ENCODE measurements around the gene ATG5. TPM values are rescaled to one million over a fixed set of nuclear protein-coding genes. Genes with fewer than 3 reads are reported as not detected.

Gene ATG5
- polyA plus RNA-seq, 10 donors = 22.2 to 32.1 (median 25.8) TPM

DNA sequence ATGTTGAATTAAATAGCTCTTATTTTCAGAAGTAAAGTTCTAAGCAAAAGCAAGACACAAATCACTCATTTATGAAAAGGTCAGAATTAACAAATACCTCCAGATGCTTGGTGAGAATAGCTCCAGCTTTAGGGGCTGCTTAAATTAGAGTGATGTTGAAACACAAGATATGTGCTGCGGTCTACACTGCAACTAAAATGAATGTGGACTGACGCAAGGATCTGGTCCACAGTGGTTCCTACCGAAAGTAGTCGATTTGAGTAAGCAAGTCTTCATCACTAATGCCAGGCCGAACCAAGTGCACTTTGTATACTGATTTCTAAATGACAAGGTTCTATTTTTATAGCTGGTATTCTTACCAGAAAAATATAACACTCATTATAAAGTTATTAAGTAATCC lies 143.1 kb downstream of the ATG5 start:
- no peak for DNase-seq

DNA sequence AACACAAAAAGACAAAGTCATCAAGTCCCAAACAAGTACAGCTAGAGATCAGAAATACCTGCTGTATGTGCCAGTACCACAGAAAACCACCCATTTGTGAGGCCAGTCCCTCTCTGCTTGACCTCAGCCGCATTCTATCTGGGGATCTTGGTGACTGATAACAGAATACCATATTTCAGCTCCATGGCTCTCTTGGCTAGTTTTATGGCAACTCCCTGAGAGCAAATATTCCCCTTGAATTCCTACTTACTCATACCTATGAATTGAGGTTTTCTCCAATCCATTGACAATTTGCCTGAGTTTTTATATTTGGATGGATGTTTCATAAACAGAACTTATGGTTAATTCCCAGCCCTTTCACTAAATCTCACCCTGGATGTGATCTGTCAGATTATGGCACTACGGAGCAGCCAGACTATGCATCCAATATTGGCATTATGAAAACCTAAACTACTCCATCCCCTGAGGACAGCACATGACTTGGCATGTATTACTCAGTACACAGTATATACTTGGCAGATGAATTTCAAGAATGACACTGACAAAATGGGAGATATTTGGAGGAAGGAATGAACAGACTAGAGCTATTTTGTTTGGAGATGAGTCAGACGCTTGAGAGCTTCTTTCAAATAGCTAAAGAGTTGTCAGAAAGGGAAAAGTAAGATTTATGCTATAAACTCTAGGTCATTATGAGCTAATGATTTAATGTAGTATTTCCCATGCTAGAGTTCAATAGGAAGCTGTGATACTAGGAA lies 143.7 kb downstream of the ATG5 start:
- DNase-seq = peak in 2 of 3 donors; percentile 9 to 87

DNA sequence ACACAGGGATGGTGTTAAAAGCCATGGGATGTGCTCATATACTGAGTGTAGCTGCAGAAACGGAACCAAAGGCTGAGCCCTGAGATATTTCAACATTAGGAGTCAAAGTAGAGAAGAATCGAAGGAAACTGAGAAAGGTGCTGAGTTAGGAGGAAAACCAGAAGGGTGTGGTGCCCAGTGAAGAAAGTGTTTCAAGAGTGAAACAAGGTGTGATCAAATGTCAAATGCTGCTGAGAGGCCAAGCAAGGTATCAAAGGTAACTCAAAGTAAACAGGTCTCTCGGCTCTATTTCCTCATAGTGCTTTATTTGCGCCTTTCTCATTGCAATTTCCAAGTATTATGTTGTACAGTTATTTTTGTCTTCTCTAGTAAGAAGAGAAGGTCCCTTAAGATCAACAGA lies 145.4 kb downstream of the ATG5 start:
- DNase-seq = no peak

DNA sequence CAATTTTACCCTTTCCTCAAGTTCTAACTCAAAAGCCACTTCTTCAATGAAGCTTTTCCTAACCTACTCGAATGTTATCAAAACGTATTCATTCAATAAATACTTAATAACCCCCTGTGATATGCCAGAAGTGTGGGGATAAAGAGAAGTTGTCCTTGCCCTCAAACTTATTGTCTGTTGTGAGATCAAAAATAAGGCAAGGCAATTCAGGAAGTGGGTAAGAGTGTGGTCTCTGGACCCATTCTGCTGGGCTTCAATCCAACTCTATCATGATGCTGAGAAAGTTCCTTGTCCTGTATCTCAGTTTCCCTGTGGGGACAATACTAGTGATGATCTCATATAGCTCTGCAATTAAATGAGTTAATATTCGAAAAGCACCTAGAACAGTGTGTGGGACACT lies 146.7 kb downstream of the ATG5 start:
- no peak for DNase-seq

DNA sequence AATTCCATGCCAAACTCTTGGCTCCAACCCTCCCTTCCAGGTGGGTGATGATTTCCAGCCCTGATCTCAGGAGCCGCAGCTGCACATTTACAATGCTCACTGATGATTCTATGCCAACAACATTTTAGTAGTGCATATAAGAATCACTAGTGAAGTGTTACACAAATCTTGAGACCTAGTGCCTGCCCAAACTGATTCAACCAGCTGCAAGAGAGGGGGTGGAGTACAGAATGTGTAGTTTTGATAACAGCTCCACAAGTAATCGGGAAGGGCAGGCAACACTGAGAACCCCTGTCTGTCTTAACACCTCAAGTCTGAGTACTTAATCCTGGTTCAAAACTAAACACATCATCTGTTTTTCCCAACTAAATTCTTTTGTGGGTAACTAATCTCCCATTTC lies 147.8 kb downstream of the ATG5 start:
- no peak for DNase-seq

DNA sequence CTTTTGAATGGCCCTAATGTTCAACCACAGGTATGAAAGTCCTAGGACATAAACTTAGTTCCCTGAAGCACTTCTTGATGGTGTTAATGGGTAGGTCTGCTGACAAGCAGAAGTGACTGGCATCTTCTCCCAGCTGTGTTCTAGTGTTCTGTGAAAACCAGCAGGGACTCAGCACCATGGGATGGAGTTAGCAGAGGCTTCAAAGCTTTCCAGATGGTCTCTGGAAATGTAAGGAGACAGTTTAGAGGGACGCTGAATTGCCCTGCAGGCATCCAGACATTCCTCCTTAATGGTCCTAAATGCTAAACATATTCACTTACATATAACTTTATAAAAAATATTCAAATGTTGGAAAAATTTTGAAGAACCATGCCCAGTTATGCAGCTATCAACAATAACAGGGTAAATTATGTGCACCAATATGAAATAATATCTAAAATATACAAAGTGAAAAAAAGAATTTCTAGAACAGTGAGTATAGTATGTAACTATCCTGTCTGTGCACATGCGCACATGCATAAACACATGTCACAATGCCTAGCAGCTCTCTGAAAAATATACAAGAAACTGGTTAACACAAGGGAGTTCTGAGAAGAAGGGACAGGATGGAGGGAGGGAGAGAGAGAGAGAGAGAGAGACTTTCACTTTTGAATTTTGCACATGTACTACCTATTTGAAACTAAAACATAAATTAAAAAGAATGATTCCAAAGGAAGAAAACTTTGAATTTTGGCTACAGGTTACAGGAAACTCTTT lies 152.3 kb downstream of the ATG5 start:
- DNase-seq = no peak

DNA sequence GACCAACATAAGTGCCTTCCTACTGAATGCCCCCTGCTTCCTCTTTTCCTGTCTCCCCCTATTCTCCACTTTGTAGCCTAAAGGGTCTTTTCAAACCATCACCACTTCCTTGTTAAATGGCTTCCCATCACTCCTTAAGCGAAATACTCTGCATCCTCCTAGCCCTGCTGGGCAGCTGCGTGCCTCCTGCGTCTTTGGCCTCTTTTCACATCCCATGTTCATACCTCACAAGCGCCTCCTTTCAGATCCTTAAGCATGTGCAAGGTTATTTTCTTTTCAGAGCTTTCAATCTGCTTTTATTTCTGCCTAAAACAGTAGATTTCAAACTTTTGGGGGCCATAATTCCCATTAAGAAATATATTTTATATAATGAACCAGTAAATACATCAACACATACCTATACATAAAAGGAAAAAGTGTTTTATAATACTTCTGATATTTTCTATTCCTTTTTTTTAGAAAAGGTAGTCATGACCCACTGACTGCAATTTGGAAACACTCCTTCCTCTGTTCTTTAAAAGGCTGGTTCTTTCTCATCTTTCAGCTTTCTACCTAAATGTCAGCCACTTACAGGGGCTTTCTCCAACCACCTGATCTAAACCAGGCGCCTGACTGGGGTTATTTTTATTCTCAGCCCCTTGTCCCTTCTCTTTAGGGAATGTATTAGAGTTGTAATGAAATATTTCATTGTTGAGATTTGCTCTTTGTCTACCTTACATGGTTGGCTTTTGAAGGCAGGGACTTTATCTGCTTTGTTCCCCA lies 155.3 kb downstream of the ATG5 start:
- DNase-seq = no peak

DNA sequence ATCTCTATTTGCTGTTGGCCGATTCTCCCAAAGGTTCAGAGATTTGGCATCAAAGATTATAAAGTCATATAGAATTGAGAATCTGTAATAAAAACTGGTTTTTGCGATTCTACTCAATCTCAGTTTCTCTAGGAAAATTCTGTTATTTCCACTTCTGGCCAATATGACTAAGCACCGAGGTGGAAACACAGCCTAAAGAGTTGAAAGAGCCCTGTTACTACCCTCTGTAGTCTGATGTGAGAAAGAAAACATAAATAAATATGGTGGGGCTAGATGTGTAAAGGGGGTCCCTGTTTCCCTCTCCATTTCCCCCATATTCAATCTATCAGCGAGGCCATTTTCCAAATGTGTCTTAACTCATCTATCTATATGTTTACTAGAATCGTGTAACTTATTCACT lies 156.0 kb downstream of the ATG5 start:
- no peak for DNase-seq

DNA sequence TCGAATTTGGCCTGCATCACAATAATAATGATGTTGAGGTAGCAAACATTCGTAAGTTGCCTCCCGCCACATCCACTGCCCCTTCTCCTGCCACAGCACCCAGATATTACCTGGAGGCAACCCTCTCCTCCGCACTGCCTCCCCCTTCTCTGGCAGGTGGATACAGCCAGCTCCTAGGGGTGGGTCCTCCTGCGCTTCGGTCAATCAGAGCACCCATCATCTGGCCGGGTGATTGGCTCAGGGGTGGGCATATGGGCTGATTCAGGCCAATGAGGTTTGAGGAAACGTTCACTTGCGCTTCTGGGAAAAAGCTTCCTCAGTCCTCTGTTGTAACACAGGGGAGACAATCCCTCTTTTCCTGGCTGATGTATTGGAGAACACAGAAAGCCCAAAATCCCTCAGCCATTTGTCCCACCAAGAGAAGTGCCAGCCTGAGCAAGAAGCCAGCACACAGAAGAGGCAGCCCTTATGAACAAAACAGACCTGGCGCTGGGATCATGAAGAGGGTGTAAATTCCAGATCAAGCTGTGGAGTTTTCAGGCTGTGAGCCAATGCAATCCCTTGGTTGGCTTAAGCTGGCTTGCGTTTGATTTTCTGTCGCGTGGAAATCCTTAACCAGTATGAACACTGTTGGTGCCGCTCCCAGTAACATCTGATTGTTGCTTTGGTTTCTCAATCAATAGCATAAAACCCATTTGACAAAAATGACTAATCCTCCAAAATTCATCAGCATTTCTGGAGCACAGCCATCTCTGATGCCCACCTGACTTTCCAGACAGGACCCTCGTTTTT lies 157.3 kb downstream of the ATG5 start:
- DNase-seq = no peak

DNA sequence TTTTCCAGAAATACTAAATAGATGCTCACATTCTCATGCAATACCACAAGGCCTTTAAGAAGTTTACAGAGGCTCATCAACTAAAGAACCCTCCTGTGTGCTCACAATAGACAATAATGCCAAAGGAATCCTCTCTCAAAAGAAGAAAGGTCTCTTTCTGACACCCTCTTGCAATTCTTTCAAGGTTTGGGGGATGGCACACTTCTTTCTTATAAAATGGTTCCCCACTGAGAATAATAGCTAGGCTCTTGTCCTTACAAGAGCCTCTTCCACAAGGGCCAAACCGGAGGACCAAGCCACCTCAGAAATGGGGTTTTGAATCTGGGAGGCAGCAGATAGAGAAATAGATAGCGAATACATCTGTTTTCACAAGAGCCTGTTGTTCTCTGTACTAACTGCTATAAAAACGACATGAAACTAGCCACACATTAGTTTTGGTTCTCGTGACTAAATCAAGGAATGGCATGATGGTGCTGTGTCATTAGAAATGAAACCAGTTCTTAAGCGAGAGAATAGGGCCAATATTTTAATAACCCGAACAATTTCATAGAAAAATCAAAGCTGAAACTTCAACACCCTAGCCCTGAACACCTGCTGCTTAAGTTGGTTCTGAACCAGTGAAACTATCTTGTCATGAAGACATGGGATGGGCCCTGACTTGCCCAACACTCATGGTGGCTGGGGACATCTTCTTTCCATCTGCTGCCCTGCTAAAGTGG lies 158.3 kb downstream of the ATG5 start:
- DNase-seq = no peak

DNA sequence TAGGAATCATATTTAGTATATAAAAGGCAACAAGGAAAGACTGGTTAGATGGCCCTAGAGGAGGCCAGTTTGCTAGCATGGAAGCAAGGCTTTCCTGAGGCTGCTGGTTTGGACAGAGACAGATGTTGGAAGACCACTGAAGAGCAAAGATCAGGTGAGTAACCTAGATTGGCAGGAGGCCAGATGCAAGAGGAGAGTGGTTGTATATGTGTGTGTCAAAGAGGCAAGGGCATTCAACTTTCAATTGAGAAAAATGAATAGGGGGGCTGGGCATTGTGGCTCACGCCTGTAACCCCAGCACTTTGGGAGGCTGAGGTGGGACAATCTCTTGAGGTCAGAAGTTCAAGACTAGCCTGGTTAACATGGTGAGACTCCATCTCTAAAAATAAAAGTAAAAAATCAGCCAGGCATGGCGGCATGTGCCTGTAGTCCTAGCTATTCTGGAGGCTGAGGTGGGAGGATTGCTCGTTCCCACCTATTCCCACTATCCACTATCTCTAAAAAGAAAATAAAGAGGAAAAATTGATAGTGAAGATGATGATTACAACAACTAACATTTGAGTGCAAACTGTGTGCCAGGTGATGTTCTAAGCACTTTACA lies 159.6 kb downstream of the ATG5 start:
- no peak for DNase-seq

DNA sequence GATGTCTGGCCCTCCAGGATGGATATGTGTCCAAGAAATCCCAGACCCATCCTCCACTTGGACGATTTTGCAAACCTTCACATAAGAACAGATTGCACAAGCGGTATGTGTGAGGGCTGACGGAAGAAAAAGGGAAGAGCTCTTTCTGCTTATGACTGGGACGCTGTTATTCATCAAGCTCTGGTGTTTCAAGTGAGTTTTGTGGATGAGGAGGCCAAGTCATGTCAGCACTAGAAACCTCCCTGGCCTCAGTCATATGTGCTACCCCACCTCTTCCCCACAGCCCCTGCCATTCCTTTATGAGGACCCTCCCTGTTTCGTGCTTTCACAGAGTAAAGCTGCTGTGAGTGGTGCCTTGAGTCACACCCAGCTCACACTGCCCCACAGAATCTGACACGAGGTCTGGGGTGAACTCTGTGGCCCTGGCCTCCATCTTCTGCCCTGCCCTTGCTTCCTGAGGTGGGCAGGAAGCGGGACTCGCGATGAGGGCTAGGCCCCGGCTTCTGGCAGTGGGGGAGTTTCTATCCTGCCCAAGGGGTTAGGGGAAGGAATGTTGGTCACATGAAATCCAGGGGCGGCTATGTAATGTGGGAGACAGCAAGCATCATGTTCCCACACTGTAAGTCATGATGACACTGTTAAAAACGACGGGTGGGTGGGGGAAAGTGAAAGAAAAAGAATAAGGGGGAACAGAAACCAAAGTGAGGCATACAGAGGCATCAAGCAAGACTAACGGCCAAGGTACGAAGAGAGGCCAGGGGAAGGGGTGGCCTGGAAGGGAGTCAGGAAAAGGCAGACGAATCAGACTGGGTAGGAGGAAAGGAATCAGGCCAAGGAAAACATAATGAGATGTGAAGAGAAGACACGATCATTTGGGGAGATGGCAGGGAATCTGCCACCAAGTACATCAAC lies 161.3 kb downstream of the ATG5 start:
- peak; percentile 55 to 83 (median 70) for DNase-seq

DNA sequence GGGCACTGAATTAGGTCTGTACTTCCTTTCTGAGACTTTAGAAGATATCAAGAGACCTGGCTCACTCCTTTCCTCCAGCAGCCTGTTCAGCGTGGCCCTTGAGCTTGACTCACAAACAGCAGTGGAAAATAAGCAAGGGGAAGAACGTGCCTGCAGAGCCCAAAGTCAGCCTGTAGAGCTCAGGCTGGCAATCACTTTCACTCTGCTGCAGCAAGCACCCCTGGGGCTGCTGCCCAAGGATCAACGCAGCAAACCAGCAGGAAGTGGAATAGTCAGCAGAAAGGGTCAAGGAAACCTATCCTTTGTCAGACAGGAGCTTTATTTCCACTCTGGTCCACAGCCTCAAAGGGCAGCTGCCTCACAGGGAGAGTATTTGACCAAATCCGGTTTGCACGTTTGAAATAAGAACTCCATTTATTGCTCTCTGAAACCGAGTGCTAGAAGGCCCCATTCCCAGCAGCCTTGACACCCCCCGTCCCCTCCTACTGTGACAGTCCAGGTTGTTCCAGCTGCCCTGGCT lies 162.1 kb downstream of the ATG5 start:
- peak in 2 of 3 donors; percentile 30 to 33 for DNase-seq

DNA sequence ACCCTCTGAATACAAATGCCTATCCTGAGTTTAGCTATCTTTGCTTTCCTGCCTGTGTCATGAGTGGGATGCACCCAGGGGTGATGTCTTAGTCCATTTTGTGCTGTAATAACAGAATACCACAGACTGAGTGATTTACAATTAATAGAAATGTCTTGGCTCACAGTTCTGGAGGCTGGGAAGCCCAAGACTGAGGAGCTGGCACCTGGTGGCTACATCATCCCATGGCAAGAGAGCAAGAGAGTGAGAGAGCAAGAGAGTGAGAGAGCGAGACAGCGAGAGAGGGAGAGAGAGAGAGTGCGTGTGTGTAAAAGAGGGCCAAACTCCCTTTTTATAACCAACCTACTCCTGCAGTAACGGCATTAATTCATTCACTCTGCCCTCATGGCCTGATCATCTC lies 162.6 kb downstream of the ATG5 start:
- DNase-seq = no peak

DNA sequence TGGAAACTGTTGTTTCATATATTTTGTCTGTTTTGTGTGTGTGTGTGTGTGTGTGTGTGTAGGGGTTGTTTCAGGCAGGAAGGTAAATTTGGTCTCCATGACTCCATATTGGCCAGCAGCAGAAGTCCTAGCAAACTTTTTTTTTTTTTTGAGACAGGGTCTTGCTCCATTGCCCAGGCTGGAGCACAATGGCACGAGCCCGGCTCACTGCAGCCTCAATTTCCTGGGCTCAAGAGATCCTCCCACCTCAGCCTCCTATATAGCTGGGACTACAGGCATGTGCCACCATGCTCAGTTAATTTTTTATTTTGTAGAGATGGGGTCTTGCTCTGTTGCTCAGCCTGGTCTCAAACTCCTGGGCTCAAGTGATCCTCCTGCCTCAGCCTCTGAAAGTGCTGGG lies 163.7 kb downstream of the ATG5 start:
- no peak for DNase-seq

DNA sequence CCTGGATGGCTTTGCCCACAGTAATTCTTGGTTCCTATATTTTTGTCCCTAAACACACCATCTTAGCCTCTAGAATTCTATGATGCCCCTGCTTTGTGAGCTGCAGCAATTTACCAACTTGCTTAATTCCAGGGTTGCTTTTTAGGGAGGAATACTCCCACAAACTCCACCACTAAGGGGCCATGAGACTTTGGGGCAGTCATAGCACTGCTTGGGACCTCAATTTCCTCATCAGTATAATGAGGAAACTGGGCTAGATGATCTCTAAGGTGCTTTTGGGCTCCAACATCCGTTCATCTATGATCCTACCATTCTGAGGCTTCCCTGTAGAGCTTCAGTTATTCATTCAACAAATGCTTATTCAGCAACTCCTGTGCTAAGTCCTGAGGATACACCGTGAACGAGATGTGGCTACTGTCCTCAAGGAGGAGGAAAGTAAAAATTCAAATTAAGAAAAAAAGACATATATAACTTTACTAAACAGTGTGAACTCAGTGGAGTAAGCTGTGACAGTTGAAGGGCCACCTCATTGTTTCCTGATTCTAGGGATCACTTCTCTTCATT lies 164.2 kb downstream of the ATG5 start:
- no peak for DNase-seq

DNA sequence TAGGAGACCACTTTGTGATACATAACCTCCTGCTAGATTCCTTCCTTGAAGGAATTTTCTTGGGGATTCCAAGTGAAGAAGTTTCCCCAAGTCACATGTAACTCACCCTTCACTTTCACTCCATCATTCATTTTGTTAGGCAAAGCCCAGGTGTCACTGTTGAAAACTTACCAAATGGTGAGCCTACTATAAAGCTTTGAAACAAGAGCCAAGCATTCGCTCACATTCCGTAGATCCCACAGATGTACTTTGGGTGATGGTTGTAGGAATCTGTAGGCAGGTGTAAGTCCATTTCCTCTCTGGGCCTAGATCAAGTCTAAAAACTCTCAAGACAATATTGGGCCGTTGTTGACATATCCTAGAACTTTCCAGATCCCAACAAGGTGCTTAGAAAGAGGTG lies 165.4 kb downstream of the ATG5 start:
- no peak for DNase-seq

DNA sequence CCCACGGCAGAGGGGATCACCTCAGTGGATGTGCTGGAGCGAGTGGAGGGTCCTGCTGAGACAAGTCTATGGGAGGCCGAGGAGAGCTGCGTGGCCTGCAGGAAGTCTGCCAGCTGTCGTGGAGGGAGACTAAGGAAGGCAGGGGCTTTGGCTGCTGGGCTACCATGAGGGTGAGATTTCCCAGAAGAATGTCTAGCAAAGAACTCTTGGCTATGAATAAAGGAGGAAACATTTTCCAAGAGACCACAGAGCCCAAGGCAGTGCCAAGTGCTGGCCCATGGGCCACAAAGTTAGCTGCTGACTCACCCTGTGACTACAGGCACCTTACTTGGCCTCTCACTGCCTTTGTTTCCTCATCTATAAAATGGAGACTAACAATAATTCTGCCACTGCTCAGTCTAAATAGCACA lies 166.0 kb downstream of the ATG5 start:
- peak in 1 of 3 donors; percentile 85 for DNase-seq

DNA sequence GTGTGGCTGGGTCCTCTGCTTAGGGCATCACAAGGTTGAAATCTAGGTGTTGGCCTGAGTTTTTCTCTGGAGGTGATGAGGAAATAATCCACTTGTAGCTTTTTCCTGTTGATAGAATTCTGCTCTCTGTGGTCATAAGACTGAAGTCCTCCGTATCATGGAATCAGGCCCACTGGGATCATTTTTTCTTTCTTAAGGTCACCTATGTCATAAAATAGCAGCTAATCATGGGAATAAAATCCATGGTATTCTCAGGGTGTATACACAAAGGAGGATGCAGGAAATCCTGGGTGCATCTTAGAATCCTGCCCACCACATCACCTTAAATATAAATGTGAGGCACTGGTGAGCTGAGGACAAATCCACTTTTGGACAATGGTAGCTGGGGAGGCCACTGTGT lies 166.7 kb downstream of the ATG5 start:
- DNase-seq = no peak

All from muscle of back (tissue), 11 donors.